Activated CD8-positive, alpha-beta memory T cell treated with anti-CD3 and anti-CD28 coated beads for 24 hours (primary cell): ENCODE results near the gene LAMTOR3.
"Not testable (repeated sequence)": the region's sequence is repeated elsewhere in the genome, so short reads cannot be mapped to it uniquely, and the experiment has no call there.

Experiments used
- DNase-seq: peaks from one replicate; pipeline ENCODE4 v3.0.0-alpha.2; 2020

The LAMTOR3 gene

DNA sequence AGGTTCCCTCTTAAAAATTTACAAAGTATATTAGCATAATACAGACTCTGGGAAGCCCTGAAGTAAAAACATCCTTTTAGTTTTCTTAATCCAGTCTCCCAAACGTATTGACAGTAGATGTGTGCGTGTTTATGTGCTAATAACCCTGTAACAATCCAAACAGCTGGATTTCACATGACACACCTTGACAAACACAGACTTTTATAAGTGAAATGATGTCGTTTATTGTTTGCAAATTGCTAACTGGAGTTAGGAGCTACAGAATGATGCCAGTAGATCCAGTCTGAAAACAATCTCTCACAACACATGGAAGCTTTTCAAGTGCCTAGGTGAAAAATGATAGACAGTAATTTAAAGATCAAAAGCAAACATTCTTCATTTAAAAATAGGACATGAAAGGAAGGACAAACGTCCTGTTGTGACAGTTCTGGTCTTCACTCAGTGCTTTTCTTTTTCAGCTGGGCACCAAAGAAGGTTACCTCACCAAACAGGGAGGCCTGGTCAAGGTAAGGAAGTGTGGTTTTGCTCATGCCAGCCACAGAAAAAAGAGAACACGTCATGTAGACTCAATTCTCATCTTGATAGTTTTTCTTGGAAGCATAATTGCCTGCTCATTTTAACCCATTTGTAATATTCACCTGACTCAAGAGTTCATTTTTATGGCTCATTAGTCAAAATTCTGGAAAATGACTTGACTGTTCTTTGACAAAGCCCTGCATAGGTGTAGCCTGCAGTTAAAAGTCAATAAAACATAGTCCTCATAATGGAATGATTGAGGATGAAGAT is 32.9 kb downstream of the LAMTOR3 start:
- no peak for DNase-seq

DNA sequence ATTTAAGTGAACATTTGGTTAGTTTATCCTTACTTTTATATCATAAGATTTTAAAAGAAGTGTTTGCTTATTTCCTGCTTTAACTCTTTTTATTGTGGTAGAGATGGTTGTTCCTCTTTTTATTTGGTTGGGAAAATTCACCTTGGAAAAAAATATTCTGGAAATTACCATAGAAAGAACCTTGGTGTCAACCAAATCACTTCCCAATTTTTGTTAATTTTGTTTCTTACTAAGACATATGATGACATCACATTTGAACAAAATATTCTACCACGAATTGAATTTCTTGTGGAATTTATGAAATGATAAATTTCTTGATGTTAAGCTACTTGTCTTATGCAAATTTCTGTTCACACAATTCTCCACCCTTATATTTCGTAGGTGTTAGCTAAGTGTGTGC is 33.7 kb downstream of the LAMTOR3 start:
- no peak for DNase-seq

DNA sequence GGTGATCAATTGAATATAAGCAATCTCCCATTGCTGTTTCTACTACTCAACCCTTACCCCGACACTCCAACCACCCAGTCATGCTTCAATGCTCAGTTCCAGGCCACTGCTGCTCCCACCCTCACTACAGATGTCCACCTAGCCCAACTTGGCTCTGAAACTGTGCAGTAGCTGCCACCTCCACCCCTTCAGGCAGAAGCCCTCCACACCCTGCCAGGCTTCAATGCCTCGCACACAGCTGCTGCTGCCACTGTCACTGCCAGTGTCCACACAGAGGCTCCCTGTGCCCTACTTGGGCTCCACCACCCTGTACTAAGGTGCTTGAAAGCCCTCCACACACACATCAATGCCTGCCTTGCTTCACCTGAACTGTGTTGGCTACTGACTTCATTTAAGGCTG is 34.6 kb downstream of the LAMTOR3 start:
- no peak for DNase-seq

DNA sequence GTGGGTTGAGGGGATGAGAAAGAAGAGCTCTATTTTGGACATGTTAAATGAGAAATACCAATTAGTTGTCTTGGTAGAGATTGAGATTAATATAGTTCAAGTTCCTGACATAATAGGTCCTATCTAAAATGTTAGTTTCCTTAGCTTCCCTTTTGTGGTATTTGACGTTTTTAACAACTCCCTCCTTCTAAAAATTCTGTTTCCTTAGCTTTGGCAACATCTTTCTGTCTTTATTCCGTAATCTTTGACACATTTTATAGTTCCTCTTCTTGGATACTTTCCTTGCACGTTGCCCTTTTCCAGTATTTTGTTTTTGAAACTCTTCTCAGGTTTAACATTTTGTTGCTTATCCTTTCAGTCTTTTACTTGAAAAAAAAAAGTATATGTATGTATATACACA is 36.9 kb downstream of the LAMTOR3 start:
- no peak for DNase-seq

DNA sequence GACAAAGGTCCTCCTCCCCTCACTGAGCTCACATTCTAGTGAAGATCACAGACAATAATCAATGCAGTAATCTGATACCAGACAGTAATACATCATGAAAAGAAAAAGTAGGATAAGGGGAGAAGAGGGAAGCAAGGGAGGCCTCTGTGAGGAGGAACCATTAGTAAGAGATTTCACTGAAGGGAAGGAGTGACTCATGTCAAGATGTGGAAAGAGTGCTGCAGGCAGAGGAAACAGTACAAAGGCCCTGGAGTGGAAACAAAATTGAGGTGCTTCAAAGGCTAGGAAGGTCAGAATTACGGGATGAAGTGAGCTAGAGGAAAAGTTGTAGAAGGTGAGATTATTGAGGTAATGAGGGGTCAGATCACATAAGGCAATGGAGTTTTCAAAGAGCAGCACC is 38.1 kb downstream of the LAMTOR3 start:
- no peak for DNase-seq

DNA sequence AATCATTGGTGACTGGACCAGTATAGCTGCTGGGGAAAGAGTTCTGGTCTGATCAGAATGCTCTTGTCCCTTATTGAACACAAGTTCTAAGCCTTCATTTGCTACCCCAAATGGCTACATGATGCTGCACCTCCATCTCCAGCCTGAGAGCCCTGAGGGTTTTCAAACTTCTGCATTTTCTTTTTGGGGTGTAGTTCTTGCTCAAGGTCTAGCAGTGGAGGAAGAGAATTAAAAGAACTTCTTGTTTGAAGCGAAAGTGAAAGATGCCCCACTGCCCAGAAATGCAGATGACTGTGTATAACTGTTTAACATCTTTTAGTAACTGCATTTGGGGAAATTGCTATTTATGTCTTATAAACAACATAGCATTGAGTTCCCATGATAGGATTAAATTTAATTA is 38.5 kb downstream of the LAMTOR3 start:
- DNase-seq = no peak

DNA sequence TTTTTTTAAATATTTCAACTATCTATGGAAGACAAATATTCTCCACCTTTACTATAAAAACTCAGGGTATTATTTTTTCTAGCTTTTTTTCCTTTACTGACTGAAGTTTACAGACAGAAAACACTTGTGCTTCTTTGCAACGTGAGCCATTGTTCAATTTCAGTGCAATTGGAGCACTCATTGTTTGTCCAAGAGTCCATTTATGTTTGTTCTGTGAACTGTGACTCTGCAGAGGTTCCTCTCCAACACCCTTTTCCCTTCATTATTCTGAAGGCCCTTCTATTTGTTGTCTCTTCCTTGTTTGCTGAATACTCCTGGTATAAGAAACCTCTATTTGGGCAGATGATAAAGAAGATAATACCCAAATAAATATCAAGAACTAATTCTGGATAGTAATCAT is 40.2 kb downstream of the LAMTOR3 start:
- no peak for DNase-seq

DNA sequence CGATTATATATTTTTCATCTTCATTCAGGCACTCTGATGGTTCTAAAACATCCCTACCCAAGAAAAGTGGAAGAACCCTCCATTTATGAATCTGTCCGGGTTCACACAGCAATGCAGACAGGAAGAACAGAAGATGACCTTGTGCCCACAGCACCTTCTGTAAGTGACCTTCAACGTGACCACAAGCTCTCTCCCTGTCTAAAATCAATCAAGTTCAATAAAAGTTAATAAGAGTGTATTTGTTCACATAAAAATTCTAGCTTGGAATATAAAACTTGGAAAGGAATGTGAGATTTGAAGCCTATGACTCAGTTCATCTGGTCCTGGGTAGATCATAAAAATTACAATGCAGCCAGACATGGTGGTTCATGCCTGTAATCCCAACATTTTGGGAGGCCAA is 41.0 kb downstream of the LAMTOR3 start:
- DNase-seq = no peak

DNA sequence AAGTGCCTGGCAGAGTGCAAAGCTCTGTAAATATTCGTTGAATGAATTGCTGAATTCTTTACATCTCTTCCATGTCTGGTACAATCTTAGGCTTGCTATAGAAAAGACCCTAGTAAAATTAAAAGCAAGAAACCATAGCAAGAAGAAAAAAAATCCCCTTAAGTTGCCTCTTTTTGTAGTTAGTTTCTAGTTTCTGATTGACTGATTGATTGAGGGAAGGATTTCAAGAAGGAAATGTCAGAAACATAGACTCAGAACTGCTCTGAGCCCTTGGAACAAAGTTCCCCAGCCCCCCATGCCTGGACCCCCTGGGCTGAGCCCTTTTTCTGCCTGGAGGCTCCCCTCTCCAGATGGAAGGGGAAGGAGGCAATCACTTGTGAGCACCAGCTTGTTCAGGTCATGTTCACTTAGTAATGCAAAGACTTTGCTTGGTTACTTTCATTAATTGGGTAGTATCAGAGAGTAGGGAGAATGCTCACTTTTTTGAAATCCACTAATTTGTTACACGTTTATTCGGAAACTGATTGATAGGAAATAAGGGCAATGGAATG is 42.0 kb downstream of the LAMTOR3 start:
- no peak for DNase-seq

DNA sequence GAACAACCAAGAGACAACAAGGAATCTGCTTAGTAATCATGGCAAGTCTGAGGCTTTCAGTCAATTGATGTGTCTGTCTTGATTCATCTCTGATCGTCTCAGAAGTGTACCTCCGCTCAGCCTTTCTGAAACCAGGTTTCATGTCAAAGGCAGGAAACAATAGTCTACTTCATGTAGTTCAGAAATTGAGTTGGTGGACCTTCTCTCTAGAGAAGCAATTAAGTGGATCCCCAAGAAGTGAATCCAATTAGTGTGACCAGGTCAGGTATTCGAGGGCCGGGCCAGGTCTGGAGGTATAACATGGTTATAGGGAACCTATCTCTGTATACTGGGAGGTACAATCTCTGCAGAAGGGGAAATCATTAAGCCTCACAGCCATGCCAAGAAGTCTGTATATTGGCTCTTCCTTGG is 45.6 kb downstream of the LAMTOR3 start:
- no peak for DNase-seq

DNA sequence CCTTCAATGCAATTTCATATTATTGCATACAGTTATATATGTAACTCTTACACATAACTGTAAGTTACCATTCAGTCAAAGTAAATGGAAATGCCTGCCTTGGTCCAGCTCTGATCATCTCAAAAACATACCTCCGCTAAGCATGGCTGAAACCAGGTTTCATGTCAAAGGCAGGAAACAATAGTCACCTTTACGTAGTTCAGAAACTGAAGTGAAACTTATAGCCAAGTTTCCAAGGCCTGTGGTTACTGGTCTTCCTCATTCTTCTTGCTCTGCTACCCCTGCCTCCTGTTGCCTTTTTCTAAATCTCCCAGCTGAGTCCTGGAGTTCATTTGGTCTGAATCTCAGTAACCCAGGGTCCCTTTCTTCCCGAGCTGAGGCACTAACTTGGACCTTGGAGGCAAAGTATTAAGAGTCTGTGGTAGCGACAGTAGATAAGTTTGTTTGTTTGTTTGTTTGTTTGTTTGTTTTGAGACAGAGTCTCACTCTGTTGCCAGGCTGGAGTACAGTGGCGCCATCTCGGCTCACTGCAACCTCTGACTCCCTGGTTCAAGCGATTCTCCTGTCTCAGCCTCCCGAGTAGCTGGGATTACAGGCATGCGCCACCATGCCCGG is 46.8 kb downstream of the LAMTOR3 start:
- DNase-seq = no peak

DNA sequence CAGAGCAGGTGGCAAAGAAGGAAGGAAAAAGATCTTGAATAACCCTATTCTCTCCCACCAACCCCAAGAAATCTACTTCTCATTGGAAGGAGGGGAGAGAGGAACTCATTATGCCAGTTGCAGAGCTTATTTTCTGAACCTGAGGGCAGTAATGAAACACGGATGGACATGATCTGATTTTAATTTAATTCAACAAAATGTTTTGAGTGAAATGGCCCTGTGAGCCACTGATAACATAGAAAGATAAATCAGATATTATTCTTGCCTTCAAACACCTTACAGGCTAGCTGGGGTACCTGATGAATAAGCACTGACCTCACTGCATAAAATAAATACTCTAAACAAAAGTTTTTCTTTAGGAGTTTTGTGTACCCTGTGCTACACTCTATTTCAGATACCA is 47.3 kb downstream of the LAMTOR3 start:
- no peak for DNase-seq

DNA sequence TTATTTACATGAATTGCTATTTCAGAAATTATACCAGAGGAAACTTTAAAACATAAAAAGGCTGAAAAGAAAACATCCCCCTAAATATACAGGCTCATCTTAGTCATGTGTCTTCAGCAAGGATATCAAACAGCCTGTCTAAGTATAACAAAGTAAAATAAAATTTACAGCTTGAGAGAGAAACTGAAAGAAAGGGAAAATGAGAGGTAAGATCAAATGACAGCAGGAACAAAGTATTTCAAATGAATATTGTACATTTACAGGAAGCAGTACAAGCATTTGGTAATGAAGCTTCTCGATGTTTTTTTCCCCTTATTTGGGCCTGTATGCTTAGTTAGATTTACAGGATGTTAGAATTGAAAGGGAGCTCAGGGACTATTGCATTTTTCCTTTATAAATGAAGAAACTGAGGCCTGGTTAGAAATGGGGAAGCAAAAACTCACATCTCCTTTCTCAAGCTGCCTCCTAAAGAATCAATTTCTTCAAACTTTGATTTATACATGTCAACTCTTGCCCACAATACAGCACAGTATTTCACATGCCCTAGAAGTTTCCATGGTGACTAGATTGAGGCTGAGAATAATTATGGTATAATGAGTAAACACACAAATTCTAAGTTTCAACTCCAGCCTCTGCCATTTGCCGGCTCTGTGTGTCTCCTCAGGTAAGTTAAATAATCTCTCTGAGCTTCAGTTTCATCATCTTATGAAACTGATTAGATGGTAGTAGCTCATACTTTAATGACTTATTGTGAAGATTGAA is 48.3 kb downstream of the LAMTOR3 start:
- DNase-seq = no peak

DNA sequence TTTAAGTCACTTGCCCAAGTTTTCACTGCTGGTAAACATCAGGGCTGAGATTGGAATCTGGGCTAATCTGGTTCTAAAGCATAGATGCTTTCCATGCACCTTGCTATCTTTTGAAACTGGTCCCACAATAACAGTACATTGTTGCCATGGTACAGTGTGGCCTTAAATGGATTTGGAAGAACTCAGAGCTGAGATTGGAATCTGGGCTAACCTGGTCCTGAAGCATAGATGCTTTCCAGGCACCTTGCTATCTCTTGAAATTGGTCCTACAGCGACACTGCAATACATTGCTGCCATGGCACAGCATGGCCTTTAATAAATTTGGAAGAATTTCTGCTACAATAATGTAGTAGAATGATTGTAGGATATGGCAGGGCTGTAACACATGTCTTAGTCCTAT is 49.0 kb downstream of the LAMTOR3 start:
- no peak for DNase-seq

DNA sequence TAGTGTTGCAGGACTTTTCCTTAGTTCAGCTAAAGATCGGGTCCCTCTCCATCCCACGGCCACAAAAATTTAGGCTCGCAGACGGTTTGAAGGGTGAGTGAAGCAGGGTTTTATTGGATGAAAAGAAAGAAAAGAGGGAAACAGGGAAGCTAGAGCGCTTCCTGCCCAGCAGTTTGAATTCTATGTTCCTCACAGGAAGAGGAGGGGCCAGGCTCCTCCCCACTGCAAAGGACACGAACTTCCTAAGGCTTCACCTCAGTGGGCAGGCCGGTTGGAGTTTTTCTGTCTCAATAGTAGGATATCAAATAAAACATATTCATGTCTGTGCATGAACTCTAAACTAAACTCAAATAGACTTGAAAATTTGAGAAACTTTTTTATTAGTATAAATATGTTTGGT is 50.2 kb downstream of the LAMTOR3 start:
- DNase-seq = no peak

DNA sequence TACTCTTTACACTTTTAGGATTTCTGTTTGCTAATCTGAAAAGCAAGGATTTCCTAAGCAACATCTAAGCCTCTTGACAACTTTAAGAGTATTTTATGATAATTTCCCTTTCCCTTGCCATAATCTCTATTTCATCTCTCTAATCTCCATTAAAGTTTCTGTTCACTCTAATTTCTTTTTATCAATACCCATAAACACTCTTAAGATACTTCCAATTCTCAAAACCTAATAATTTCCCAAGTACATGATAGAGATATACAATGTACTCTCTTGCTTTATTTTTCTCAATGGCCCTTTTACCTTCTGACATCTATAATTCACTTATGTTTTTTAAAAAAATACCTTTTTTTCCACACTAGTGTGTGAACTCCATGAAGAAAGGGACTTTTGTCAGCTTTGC is 50.8 kb downstream of the LAMTOR3 start:
- no peak for DNase-seq

DNA sequence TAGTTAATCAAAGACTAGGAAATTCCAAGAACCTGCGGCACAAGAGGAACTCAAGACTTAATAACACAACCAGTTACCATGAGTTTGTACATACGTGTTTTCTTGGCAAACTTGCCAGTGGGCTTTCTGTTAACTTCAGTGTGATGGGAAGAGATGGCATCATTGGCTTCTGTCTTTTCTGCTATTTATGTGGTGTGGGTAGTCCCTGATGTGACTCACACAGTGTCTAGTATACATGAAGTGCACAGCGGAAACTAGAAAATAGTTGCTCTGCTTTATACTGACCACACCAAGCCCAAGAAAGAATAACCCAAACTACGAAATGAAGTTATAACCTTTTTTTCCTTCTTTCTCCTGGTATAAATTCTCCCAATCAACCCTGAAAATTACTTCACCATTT is 53.1 kb downstream of the LAMTOR3 start:
- no peak for DNase-seq

DNA sequence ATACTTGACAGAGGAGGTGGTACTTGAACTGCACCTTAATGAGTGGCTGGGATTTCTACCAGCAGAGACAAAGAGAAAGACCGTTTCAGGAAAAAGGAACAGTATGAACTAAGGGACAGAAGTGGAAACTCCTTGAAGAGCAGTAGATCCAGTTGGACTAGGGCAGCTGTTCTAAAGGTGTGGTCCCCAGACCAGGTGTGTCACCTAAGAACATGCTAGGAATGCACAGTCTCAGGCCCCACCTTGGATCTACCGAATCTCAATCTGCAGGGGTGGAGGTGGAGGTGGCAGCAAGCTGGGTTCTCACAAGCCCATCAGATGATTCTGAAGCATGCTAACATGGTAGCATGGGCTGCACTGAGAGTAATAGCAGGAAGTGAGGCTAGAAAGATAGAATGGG is 55.3 kb downstream of the LAMTOR3 start:
- no peak for DNase-seq

DNA sequence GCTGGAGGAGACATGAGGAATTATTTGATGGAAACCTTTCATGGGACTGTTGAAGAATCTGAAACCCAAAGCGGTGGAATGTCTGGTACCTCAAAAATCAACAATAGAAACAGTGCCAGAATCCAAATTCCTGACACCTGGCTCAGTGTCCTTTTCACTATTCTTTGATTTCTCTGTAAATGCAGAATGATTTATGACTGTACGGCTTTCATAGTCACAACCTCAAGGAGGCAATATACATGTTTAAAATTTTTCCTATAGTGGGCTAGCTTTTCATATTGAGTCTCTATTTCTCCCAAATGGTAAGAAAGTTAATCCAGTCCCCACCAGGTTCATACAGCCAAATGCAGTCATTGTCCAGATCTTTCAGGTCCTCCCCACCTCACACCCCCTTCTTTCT is 58.3 kb downstream of the LAMTOR3 start:
- DNase-seq = no peak

DNA sequence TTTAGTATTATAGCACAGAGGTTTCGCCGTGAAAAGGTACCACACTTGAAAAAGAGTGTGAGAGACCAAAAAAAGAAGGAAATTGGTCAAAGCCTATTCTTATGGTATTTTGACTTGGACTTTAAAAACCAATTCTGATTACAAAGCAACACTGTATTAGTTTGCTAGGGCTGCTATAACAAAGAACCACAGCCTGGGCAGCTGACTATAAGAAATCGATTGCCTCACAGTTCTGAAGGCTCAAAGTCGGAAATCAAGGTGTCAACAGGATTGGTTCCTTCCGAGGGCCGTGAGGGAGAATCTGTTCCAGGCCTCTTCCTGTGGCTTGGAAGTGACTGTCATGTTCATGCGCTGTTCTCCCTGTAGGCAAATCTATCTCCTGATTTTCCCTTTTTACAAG is 59.7 kb downstream of the LAMTOR3 start:
- no peak for DNase-seq

DNA sequence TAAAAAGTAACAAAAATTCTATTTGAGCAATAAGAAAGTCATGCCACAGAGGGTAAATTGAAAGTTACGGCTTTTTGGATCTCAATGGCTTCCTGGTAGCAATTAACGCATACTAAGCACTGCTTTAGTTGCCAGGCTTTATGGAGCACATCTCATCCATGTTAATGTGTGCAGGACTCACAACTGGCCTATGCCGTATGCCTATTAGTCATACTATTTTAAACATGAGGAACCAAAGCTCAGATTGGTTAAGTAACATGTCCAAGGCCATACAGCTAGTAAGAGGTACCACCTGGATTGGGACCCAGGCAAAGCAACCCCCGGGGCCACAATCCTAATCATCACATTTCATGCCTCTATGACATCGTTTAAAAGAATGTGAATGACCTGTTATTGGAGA is 60.5 kb downstream of the LAMTOR3 start:
- DNase-seq = no peak

DNA sequence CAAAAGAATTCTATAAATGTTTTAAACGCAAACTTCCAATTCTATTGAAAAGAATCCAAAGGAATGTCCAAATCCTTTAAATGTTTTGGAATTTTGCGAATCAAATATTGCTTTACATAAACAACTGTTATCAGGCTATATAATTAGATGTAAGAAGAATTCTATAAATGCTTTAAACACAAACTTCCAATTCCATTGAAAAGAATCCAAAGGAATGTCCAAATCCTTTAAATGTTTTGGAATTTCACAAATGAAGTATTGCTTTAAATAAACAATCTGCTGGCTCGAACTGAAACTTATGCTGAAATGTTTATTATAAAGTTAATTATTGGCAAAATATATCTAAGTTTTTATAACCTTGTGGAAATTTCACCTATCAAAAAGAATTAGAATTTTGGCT is 61.5 kb downstream of the LAMTOR3 start:
- no peak for DNase-seq

DNA sequence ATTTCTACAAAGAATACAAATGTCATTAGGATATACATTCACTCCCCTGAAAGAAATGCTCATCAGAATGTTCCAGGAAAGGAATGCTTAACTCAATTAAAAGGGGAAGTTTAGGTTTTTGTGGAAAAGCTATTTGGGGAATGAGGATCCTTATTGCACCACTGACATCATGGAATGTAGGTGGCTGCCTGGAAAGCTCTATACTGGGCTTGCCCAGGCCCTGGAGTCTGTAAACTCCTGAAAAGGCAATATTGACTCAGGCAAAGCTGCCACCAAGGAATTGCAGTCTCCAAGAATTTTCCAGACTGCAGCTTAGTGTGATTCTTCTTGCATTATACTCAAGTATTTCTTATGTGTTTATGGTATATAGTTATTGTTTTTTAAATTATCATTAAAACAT is 61.9 kb downstream of the LAMTOR3 start:
- no peak for DNase-seq

DNA sequence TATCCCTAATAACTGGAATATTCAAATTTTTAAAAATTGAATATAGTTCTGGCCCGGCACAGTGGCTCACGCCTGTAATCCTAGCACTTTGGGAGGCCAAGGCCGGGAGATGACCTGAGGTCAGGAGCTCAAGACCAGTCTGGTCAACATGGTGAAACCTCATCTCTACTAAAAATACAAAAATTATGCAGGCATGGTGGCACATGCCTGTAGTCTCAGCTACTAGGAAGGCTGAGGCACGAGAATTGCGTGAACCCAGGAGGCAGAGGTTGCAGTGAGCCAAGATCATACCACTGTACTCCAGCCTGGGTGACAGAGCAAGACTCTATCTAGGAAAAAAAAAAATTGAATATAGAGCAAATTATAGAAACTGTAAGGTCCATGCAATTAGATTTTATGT is 64.2 kb downstream of the LAMTOR3 start:
- not testable (repeated sequence) for DNase-seq
